Hematopoietic multipotent progenitor cell (in vitro differentiated cells): ENCODE measurements around the gene ESF1. TPM values are rescaled to one million over a fixed set of nuclear protein-coding genes. Genes with fewer than 3 reads are reported as not detected.

ENCODE experiments used
- DNase-seq, 3 donors: peaks; one replicate each; pipeline ENCODE4 v3.0.0-alpha.2; 2011 to 2015; ENCODE audit warnings: low read depth in 2 of 3, low spot score in 2 of 3
- total RNA-seq: library from RNA; depleted of rRNA; stranded (reverse); fragments of >200 nt; gene quantifications from one replicate; pipeline ENCODE4 v1.2.3, GENCODE V29; 2012

Gene ESF1, protein sequence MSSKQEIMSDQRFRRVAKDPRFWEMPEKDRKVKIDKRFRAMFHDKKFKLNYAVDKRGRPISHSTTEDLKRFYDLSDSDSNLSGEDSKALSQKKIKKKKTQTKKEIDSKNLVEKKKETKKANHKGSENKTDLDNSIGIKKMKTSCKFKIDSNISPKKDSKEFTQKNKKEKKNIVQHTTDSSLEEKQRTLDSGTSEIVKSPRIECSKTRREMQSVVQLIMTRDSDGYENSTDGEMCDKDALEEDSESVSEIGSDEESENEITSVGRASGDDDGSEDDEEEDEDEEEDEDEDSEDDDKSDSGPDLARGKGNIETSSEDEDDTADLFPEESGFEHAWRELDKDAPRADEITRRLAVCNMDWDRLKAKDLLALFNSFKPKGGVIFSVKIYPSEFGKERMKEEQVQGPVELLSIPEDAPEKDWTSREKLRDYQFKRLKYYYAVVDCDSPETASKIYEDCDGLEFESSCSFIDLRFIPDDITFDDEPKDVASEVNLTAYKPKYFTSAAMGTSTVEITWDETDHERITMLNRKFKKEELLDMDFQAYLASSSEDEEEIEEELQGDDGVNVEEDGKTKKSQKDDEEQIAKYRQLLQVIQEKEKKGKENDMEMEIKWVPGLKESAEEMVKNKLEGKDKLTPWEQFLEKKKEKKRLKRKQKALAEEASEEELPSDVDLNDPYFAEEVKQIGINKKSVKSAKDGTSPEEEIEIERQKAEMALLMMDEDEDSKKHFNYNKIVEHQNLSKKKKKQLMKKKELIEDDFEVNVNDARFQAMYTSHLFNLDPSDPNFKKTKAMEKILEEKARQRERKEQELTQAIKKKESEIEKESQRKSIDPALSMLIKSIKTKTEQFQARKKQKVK
- total RNA-seq, result 0.81 TPM

DNA sequence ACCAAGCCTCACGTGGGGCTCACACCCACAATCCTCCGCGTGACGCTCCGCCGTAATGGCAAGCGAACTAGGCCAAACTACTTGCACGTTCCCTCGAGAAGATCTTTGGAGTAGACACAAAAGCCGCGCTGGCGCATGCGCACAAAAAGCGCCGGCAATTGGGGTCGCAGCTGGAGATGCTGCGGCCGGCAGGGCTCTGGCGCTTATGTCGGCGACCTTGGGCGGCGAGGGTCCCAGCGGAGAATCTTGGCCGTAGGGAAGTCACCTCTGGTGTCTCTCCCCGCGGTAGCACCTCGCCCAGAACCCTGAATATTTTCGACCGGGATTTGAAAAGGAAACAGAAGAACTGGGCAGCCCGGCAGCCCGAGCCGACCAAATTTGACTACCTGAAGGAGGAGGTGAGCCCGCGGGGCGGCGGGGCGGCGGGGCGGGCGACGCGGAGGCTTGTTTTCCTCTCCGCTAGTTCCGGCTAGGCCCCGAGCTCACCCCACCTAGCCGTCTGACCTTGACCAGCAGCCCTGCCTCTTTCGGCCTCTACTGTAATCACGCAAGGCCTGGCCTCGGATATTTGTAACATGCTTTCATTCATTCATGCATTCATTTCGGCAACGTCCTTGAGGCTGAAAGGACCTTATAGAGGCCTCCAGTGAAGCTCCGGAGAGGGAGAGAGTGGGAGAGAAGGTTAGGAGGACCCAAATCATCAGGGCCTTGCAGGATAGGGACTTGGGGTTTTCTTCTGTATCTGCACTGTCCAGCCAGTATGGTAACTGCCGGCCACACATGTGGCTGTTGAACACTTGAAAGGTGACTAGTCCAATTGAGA is at the start of gene ESF1, which contains the start of gene NDUFAF5:
TSS of gene ESF1 (minus strand) at position 27 of the 823 bp plus-strand sequence. CDS start 1,779 bp downstream, outside the sequence.
TSS of gene NDUFAF5 (plus strand) at position 136 of the 823 bp plus-strand sequence. CDS start at position 177, 41 bp downstream.
- DNase-seq, result peak; percentile 80 to 99 (median 96)

DNA sequence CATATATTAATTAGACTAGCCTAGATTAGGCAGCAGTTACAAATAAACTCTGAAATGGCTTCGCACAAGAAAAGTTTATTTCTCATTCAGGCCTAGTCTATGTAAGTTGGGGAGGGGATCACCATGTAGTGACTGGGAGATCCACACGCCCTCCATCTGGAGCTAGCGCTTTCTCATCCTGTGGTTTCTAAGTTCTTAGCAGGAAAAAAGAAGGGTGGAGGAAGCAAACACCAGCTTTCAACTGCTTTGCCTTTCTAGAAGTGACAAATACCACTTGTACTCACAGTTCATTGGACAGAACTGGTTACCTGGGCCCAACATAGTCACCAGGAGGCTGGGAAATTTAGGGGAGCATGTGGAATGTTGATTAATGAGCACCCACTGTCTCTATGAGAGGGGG is 46.8 kb upstream of the ESF1 start:
- no peak for DNase-seq

DNA sequence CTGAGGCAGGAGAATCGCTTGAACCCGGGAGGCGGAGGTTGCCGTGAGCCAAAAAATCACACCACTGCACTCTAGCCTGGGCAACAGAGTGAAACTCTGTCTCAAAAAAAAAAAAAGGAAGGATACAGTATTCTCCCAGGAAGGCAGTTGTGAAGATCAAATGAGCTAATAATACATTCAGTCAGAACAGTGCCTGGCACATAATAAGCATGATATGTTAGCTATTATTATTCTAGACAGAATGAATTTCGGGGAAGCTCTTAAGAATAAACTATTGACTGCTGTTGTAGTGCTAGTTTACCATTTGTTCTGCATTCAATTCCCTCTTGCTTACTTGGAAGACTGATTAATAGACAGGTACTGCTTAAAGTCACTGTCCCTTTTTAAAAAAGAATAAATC is 40.7 kb upstream of the ESF1 start:
- no peak for DNase-seq

DNA sequence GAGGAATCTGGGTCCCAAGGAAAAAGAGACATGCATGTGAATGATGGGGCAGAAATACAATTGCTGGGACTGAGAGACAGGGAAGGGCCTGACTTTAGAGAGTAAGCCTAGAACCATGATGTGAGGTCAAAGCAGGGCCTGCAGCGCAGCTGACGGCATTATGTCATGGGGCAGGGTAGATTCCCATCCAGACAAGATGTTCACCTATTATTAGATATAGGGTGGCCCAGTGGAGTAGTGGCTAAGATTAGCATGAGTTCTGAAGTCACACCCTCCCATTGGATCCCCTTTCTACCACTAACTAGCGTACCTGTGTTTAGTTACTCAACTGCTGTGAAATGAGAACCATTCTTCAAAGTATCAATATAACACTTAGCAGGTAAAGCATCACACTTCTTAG is 39.7 kb upstream of the ESF1 start:
- no peak for DNase-seq

DNA sequence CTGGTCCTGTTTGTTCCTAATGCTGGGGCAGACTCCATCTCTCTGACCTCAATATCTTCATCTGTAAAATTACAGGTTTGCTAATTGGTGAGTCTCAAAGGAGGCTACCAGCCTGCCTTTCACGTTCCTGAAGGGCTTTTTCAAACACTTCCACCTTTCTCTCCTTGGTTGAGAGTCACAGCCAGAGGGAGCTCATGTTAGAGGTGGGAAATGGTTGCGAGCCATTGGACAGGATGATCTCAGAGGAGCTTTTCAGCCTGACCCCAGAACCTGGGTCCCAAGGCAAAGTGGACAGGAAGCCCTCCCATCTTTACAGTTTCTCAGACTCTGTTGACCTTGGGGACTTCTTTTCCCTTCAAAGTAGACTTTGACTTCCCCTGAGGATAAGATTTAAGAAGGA is 37.7 kb upstream of the ESF1 start:
- no peak for DNase-seq

DNA sequence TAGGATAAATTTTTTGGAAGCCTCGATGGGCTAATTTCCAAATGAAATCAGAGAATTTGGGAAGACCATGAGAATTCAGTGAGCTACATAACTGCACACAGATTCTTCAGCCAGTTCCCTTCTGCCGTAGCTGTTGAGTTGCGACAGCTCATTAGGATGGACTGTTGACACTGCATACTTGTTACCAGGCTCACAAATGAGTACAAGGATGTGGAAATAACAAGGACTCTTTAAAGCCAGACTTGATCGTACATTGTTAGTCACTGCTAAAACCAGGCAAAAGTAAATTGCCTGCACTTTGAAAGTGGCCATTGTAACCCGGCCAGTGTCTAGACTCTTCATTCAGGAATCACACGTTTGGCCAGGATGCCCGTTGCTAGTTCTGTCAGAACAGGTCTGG is 37.2 kb upstream of the ESF1 start:
- DNase-seq, result no peak

DNA sequence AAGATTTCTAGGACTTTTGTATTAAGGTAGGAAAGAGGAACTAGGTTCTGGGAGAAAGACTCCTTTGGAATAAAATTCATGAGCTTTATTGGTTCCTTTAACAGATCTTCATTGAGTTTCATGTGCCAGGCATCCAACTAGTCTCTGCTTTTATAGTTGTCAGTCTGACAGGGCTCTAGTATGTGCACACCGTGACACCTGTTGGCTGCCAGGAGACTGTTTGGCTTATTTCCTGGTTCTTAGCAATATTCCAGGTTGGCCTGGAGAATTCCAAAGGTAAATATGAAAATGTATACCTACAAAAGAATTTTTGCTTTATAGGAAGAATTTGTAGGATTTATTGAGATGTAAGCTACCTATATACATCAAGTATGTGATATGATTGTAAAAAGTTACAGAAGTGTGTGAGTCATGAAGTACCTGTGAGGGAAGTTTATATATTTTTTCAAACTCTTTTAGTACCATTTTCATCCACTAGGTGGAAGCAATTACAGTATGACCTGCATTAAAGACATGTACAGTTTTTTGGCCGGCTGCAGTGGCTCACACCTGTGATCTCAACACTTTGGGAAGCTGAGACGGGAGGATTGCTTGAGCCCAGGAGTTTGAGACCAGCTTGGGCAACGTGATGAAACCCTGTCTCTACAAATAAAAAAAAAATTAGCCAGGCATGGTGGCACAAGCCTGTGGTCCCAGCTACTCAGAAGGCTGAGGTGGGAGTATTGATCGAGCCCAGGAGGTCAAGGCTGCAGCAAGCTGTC is 35.3 kb upstream of the ESF1 start:
- DNase-seq, result peak in 2 of 3 donors; percentile 40 to 72

DNA sequence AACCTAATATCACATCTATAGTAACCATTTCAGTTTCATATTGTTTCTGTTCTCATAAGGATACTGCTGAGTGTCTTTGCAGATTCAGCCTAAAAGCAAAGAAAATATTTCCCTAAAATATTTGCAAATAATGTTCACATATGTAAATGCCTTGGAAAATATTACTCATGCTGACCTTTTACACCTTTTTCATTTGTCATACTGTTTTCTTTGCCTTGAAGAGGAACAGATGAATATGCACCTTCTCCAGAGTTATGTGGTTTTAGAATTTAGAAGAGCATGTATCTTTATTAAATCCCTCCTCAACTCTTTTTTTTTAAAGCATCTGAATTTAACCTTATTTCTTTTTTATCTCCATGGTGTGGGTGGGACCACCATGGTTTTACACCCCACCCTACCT is 32.6 kb upstream of the ESF1 start:
- DNase-seq, result no peak

DNA sequence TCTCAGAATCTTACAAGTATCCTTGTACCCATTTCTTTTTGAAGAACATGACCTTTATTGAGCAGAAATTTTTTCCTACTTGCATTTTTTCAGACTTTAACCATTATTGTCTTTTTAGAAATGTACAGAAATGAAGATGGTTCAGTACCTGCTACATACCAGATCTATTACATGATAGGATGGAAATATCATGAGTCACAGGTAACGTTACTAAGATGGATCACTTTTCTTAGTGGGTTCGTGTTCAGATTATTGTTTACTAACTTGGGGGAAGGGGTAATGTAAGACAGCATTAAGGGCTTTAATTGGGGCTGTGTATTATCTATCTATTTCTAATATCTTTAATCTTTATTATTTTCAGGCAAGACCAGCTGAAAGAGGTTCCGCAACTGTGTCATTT is 32.0 kb upstream of the ESF1 start:
- no peak for DNase-seq

DNA sequence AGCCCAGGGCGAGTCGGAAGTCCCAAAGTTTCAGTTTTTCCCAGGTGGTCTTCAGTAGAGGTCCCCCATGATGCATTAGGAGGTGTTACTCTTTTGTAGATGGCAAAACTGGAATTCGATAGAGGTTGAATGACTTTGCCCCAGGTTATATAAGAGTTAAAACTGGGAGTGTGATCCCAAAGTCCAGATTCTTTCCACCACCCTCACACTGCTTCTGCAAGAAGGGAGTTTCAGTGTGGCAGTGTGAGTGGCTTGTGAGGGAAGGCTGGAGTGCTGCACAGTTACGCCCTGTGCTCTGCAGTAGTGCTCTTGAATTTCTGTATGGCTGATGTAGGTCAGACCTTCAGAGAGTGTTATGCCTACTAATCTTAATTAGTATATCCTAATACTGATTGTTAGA is 30.0 kb upstream of the ESF1 start:
- DNase-seq, result no peak

DNA sequence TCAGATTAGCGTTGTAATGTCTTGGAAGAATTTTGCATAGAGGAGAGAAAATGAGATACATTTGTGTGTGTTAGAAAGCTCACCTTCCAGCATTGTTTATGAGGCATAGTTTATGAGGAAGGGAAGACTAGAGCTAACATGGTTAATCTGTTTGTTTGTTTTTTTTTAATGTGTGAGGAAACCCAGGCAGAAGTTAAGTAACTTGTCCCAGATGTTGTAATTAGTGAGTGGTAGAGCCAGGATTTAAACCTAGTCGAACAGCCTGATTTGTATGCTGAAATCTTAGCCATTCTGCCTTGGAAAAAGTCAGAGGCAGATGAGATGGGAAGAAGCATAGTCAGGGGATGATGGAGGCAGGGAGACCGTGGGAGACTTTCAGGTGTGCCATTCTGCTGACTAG is 29.2 kb upstream of the ESF1 start:
- DNase-seq, result no peak

DNA sequence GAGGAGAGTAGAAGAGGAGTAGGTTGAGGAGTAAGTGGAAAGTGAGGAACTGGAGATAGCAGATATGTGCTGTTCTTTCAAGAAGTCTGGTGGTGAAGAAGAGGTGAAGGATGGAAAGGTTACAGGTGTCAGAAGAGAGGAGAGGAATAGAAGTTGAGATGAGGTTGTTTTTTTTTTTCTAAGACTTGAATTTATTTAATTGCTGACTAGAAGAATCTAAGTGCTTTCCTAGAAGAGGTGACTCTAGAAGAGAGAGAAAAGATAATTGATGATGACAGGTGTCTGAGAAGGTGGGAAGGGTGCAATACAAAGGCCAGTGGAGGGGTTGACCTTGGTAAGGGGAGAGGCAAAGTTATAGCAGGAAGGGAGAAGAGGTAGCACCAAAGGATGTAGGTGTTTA is 25.7 kb upstream of the ESF1 start:
- DNase-seq, result no peak

DNA sequence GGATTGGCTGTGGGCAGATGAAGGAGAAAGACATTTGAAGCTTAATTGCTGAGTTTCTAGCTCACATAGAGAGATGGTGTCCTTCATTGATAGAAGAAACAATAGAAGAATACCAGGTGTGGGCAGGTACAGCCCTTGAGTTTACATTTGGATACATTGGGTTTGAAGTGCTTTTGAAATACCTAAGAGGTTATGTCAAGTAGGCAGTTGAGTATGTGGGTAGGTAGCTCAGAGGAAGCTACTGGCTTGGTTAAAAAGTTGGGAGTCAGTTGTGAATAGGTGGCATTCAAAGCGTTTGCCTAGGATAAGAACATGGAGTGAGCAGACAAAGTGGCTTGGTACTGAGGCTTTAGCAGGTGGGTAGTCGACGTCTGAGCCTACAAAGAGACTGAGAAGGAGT is 25.1 kb upstream of the ESF1 start:
- no peak for DNase-seq

DNA sequence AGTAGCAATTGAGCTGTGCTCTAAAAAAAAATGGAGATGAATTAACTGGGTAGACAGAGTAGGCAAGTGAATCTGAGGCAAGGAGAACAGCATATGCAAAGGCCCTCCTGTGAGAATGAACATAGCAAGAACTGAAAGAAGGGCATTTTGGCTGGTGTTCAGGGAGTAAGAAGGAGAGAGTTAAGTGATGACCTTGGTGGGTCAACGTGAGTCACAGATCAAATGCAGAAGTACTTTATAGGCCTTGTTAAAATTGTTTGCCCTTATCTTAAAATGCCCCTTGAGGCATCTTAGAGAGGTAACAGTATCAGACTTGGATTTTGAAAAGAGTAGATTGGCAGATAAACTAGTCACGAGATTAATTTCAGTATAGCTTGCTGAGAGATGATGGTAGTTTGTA is 24.7 kb upstream of the ESF1 start:
- no peak for DNase-seq

DNA sequence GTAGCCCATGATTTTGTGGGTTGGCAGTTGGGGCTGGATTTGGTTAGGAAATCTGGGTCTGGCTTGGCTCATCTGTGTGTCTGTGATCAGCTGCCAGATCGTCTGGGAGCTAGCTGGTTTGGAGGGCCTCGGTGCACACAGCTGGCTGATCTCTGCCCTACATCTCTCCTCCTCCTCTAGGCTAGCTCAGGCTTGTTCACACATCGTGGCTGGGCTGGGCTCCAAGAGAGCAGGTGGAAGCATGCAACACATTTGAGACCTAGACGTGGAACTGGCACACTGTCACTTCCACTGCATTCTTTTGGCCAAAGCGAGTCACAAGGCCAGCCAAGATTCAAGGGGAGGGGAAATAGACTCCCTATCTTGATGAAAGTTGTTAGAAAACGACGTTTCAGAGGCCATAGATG is 16.0 kb upstream of the ESF1 start:
- DNase-seq, result no peak

DNA sequence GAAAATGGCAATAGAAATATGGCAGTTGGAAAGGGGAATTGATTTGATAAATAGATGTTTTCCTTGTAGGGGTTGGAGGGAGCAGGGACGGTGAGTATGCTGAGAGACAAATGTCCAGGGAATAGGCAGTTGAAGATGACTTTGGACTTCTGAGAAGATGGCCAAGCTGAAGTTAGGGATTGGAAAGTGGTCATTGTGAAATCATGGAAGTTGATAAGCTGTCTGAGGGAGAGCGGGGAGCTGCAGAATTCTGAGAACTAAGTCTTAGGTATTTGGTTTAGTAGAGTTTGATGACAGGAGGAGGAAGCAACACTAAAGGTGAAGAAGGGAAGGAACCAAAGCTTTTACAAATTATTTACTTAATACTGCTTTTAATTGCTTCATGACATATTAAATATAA is 15.3 kb upstream of the ESF1 start:
- no peak for DNase-seq

DNA sequence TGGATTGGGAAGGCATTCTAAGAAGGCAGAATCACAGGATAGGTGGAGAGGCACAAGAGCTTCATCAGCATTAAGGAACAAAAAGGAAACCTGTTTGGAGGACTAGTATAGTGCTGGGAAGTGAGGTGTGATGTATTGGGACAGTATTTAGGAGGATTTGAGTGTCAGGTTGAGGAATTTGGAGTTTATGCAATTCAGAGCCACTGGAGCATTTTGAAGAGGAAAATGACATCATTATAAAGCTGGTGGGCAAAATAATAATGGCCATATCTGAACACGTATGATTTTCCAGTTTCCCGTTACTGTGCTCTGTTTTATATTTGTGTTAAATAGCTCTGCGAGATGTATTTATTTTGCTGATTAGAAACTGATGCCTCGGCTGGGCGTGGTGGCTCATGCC is 14.3 kb upstream of the ESF1 start:
- DNase-seq, result no peak

DNA sequence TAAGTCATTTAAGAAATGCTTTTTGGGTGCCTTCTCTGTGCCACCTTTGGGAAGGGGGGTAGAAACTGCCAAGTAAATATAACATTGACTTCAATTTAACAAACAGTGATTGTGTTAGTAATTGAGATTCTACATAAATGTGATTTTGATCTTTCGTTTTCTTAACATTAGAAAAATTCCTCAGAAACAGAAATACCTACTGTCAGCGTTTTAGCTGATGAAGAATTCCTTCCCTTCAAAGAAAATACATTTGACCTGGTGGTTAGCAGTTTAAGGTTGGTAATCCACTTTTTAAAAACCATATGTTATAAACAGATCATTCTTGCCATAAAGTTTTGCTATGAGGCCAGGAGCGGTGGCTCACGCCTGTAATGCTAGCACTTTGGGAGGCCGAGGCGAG is 9.9 kb upstream of the ESF1 start:
- no peak for DNase-seq

DNA sequence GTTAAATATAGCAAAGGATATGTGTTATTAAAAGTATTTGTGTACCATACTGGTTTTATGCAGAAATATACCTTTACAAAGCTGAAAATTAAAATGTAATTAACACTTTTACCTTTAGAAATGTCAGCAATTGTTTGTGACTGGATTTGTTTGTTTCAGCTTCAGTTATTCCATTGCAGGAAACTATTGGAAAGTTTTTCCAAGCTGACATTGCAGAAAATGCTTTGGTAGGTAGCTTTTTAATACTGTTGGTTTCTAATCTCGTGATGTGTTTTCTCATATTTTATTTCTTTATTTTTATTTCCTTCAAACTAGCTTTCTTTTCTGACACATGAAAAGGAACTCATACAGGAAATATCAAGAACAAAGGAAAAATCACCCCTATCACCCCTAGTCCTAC is 8.3 kb upstream of the ESF1 start:
- no peak for DNase-seq
